GM13977 (cell line): ENCODE data around the gene PLA2G3.

Experiments used
- DNase-seq: peaks from one replicate; pipeline ENCODE4 v3.0.0; 2012; ENCODE audit warnings: low spot score
- in situ Hi-C: fragments of 300-500 bp; cut with MboI; formaldehyde crosslinking; loops from one replicate; pipeline ENCODE4 v1.12.0; 2022; ENCODE audit warnings: low sequenced_read_pairs, low pct_unique_long_range_greater_than_20kb, mixed read lengths, inconsistent platforms; ENCODE audit not compliant: unreplicated experiment
- TF ChIP-seq, protein P1 (sequence below): IDR thresholded peaks from 2 replicates; pipeline ENCODE4 v1.5.1; 2012; ENCODE audit warnings: mild to moderate bottlenecking, control low read depth; ENCODE audit not compliant: insufficient read depth; ENCODE audit errors: extremely low read depth, missing control alignments

The PLA2G3 gene

DNA sequence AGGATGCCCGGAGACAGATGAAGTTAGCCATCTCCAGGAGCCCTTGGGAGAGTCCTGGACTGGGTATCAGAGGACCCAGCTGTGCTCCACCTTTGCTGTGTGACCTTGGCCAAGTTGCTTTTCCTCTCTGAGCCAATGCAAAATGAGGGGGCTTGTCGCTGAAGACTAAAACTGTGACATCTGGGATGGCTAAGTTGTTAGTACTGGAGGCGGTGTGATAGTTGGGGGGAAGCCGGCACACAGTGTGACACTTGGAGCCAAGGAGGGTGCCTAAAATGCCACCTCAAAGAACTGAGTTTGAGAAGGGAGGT is 17.1 kb downstream of the PLA2G3 start:
- in situ Hi-C loops, result no loop called here
- DNase-seq, result no peak
- TF ChIP-seq, protein P1, sequence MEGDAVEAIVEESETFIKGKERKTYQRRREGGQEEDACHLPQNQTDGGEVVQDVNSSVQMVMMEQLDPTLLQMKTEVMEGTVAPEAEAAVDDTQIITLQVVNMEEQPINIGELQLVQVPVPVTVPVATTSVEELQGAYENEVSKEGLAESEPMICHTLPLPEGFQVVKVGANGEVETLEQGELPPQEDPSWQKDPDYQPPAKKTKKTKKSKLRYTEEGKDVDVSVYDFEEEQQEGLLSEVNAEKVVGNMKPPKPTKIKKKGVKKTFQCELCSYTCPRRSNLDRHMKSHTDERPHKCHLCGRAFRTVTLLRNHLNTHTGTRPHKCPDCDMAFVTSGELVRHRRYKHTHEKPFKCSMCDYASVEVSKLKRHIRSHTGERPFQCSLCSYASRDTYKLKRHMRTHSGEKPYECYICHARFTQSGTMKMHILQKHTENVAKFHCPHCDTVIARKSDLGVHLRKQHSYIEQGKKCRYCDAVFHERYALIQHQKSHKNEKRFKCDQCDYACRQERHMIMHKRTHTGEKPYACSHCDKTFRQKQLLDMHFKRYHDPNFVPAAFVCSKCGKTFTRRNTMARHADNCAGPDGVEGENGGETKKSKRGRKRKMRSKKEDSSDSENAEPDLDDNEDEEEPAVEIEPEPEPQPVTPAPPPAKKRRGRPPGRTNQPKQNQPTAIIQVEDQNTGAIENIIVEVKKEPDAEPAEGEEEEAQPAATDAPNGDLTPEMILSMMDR, result no peak

DNA sequence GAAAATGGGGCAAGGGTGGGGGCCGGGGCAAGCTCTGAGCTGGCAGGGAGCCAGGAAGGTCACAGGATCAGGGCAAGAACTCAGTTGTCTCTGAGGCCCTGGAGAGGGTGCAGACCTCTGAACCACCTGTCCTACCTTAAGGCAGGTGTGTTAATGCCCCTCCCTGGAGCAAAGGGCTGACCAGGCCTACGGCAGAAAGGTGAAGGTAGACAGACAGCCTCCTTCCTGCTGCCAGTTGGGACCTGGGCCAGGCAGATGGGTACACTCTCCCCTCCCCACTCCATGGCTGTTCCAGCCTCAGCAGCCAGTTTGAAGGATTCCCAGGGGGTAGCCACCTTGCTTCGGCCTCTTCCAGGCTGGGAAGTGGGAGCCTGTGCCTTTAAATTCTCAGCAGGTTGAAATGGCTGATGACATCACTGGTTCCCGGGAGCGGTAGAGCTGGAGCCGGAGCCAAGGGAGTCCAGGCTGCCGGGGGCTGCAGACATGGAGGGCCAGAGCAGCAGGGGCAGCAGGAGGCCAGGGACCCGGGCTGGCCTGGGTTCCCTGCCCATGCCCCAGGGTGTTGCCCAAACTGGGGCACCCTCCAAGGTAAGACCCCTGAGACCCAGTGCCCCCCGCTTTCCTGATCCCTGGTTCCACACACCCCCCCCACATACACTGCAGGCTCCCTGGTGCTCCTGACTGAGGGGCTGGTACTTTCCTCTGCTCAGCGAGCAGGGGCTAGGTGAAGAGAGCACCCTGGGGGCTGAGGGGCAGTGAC is 17.6 kb downstream of the PLA2G3 start, which contains the start of gene INPP5J:
TSS of gene INPP5J (plus strand) at position 435 of the 760 bp plus-strand sequence. CDS start at position 484, 49 bp downstream.
- in situ Hi-C loops, result no loop called here
- no peak for DNase-seq

DNA sequence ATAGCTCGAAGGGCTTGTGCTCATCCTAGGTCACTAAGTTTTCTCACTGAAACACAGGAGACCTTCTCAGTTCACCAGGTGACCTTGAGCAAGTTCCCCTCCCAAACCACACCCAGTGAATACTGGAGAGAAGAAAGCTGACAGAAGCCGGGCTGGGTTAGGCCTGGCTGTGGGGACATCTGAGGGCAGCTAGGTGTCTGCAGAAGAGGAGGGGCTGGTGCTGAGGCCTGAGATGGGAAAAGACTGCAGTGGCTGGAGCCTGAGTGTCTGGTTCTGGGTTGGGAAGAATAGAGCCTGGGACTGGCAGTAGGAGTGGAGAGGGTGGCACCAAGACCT is 18.1 kb downstream of the PLA2G3 start:
- in situ Hi-C loops, result no loop called here
- no peak for DNase-seq
- TF ChIP-seq, protein P1, result no peak

More for the DNA sequence above, 17.6 kb downstream of the PLA2G3 start, which contains the start of gene INPP5J:
- TF ChIP-seq, protein P1, result no peak

DNA sequence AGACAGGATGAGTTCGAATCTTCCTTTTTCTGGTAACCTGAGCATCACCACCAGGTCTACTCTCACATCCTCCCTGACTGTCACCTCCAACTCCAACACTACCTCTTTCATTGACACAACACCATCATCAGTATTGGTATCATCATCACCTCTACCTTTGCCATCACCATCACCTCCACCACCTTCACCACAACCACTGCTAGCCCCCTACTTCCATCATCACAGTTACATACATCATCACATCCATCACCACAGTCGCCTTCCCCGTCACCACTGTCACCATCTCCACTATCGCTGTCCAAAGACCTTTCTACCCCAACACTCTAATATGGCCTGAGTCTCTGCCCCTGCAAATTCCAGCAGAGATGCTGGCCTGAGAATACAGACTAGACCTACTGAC is 18.9 kb downstream of the PLA2G3 start:
- TF ChIP-seq, protein P1, result no peak
- in situ Hi-C loops, result no loop called here
- no peak for DNase-seq

DNA sequence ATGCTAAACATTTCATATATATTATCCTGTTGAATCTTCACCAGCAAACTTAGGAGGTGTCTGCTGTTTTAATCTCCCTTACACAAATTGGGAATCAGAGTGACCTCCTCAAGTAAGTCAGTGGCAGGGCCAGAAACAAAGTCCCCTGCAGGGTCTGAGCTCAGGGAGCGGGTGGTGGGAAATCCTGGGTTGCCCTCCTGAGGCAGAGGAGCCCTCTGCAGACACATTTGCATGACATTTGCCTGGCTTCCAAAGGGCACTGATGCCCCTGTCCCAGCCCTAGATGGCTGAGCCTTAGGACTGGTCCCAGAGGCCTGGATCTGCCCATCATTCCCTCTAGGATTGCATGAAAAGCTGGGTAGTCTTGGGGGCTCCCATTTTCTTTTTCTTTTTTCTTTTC is 19.7 kb downstream of the PLA2G3 start:
- in situ Hi-C loops, result no loop called here
- TF ChIP-seq, protein P1, result no peak
- no peak for DNase-seq

DNA sequence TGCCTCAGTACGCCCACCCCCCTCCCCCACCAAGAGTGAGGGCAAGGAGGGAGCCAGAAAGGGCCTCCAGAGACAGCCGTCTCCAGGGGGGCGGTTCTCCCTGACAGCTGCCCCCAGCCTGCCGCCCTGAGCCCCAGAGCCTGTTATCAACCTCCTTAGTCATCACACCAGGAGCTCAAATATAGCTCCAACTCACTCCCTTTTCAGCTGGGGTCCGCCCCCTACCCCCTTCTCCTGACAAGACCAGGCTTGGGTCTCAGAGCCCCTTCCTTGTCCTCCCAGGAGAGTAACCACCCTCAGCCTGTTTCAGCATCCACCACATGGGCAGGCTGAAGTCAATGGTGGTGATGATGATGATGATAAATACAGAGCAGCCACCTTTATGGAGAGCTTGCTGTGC is 20.1 kb downstream of the PLA2G3 start:
- TF ChIP-seq, protein P1, result no peak
- in situ Hi-C loops, result no loop called here
- no peak for DNase-seq
